Hepatocyte (in vitro differentiated cells): Measurements from ENCODE around the gene MCCD1. TPM values are rescaled to one million over a fixed set of nuclear protein-coding genes. Genes with fewer than 3 reads are reported as not detected.

Experiments
- DNase-seq: peaks from one replicate; pipeline ENCODE4 v3.0.0-alpha.2; 2016; ENCODE audit warnings: low spot score
- H2AFZ ChIP-seq: fragments of 200-600 bp; sonication (generic); 2 replicates; pipeline ENCODE4 v1.6.0; 2016; ENCODE audit warnings: antibody characterized with exemption, mild to moderate bottlenecking
- H3K27ac ChIP-seq: fragments of 200-600 bp; sonication (generic); 2 replicates; pipeline ENCODE4 v1.5.1; 2016; ENCODE audit warnings: mild to moderate bottlenecking
- H3K27me3 ChIP-seq: fragments of 200-600 bp; sonication (generic); 2 replicates; pipeline ENCODE4 v1.6.1; 2016
- H3K36me3 ChIP-seq: fragments of 200-600 bp; sonication (generic); replicated peaks from 2 replicates; pipeline ENCODE4 v1.5.1; 2016; ENCODE audit warnings: low read depth; ENCODE audit not compliant: insufficient read depth
- H3K4me1 ChIP-seq: fragments of 200-600 bp; sonication (generic); 2 replicates; pipeline ENCODE4 v1.5.1; 2016; ENCODE audit warnings: mild to moderate bottlenecking, moderate library complexity; ENCODE audit not compliant: insufficient read depth
- H3K4me2 ChIP-seq: fragments of 200-600 bp; sonication (generic); 2 replicates; pipeline ENCODE4 v1.6.0; 2016
- H3K4me3 ChIP-seq: fragments of 200-600 bp; sonication (generic); 2 replicates; pipeline ENCODE4 v1.5.1; 2016; ENCODE audit warnings: mild to moderate bottlenecking
- H3K79me2 ChIP-seq: fragments of 200-600 bp; sonication (generic); 2 replicates; pipeline ENCODE4 v1.6.0; 2017; ENCODE audit warnings: mild to moderate bottlenecking
- H3K9me2 ChIP-seq: fragments of 200-600 bp; sonication (generic); replicated peaks from 2 replicates; pipeline ENCODE4 v1.6.0; 2017; ENCODE audit warnings: mild to moderate bottlenecking; ENCODE audit not compliant: insufficient read depth
- H3K9me3 ChIP-seq: fragments of 200-600 bp; sonication (generic); 2 replicates; pipeline ENCODE4 v1.5.1; 2016; ENCODE audit warnings: low read depth, mild to moderate bottlenecking
- H4K20me1 ChIP-seq: fragments of 200-600 bp; sonication (generic); 2 replicates; pipeline ENCODE4 v1.6.0; 2016; ENCODE audit warnings: mild to moderate bottlenecking; ENCODE audit not compliant: insufficient read depth, poor library complexity, severe bottlenecking
- EZH2 ChIP-seq: fragments of 200-600 bp; sonication (generic); IDR thresholded peaks from 2 replicates; pipeline ENCODE4 v1.6.1; 2016; ENCODE audit warnings: antibody characterized with exemption, mild to moderate bottlenecking, borderline replicate concordance
- EZH2phosphoT487 ChIP-seq: fragments of 200-600 bp; sonication (generic); IDR thresholded peaks from one replicate; pipeline ENCODE4 v1.6.1; 2018; ENCODE audit warnings: antibody characterized with exemption, mild to moderate bottlenecking, low read depth, moderate library complexity; ENCODE audit not compliant: unreplicated experiment, severe bottlenecking
- WGBS: methylation state at CpG from one replicate; pipeline ENCODE4 v1.1.6; 2016; ENCODE audit warnings: low lambda C conversion rate; ENCODE audit errors: missing lambda C conversion rate; 5-methylcytosine and 5-hydroxymethylcytosine counted together
- polyA plus RNA-seq: library from polyadenylated mRNA; unstranded; fragments of >200 nt; fragmentation: Nextera tagmentation; extraction: Ambion mirVana; gene quantifications from 2 replicates; pipeline ENCODE4 v1.2.1, GENCODE V29; 2016
- total RNA-seq: library from RNA; depleted of rRNA; stranded (reverse); fragments of >200 nt; gene quantifications from 2 replicates; pipeline ENCODE4 v1.2.3, GENCODE V29; 2014
- TF ChIP-seq, protein P1 (sequence below): fragments of 200-600 bp; sonication (generic); IDR thresholded peaks from 2 replicates; pipeline ENCODE4 v1.5.1; 2016; ENCODE audit warnings: antibody characterized with exemption, mild to moderate bottlenecking; ENCODE audit not compliant: poor library complexity

MCCD1 gene
- total and polyA plus RNA-seq, 2 experiments from 2014 or later: 0.47 to 2.0 TPM

DNA sequence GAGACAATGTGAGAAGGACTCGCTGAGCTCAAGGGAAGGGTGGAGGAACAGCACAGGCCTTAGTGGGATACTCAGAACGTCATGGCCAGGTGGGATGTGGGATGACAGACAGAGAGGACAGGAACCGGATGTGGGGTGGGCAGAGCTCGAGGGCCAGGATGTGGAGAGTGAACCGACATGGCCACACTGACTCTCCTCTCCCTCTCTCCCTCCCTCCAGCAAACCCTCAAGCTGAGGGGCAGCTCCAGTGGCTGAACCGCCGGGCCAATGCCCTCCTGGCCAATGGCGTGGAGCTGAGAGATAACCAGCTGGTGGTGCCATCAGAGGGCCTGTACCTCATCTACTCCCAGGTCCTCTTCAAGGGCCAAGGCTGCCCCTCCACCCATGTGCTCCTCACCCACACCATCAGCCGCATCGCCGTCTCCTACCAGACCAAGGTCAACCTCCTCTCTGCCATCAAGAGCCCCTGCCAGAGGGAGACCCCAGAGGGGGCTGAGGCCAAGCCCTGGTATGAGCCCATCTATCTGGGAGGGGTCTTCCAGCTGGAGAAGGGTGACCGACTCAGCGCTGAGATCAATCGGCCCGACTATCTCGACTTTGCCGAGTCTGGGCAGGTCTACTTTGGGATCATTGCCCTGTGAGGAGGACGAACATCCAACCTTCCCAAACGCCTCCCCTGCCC is 48.3 kb downstream of the MCCD1 start:
- no peaks in the 10 kb centered on the region for H3K36me3 ChIP-seq
- no peaks in the 10 kb centered on the region for H3K9me3 ChIP-seq
- no peak for DNase-seq
- H3K27ac ChIP-seq: no peak overlapping the region
- H3K4me1 ChIP-seq: peaks cover 2% of the 10 kb centered on the region
- H3K79me2 ChIP-seq: no peaks in the 10 kb centered on the region
- 89% methylated on average over 19 of the region's 19 CpGs for WGBS
- no peak overlapping the region for H3K4me3 ChIP-seq
- H4K20me1 ChIP-seq: no peaks in the 10 kb centered on the region
- H3K27me3 ChIP-seq: no peaks in the 10 kb centered on the region
- no peak overlapping the region for H3K4me2 ChIP-seq
- TF ChIP-seq EZH2 (no peak), EZH2phosphoT487 (no peak)
- TF ChIP-seq, protein P1, sequence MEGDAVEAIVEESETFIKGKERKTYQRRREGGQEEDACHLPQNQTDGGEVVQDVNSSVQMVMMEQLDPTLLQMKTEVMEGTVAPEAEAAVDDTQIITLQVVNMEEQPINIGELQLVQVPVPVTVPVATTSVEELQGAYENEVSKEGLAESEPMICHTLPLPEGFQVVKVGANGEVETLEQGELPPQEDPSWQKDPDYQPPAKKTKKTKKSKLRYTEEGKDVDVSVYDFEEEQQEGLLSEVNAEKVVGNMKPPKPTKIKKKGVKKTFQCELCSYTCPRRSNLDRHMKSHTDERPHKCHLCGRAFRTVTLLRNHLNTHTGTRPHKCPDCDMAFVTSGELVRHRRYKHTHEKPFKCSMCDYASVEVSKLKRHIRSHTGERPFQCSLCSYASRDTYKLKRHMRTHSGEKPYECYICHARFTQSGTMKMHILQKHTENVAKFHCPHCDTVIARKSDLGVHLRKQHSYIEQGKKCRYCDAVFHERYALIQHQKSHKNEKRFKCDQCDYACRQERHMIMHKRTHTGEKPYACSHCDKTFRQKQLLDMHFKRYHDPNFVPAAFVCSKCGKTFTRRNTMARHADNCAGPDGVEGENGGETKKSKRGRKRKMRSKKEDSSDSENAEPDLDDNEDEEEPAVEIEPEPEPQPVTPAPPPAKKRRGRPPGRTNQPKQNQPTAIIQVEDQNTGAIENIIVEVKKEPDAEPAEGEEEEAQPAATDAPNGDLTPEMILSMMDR: no peak
- H2AFZ ChIP-seq: no peak overlapping the region
- no peaks in the 10 kb centered on the region for H3K9me2 ChIP-seq

DNA sequence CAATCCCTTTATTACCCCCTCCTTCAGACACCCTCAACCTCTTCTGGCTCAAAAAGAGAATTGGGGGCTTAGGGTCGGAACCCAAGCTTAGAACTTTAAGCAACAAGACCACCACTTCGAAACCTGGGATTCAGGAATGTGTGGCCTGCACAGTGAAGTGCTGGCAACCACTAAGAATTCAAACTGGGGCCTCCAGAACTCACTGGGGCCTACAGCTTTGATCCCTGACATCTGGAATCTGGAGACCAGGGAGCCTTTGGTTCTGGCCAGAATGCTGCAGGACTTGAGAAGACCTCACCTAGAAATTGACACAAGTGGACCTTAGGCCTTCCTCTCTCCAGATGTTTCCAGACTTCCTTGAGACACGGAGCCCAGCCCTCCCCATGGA is 48.8 kb downstream of the MCCD1 start:
- WGBS: 89% methylated on average over 3 of the region's 3 CpGs
- no peak overlapping the region for H3K4me2 ChIP-seq
- no peaks in the 10 kb centered on the region for H3K27me3 ChIP-seq
- H3K4me1 ChIP-seq: peaks cover 2% of the 10 kb centered on the region
- no peaks in the 10 kb centered on the region for H4K20me1 ChIP-seq
- no peak for DNase-seq
- no peak overlapping the region for H3K4me3 ChIP-seq
- H3K9me3 ChIP-seq: no peaks in the 10 kb centered on the region
- no peak overlapping the region for H2AFZ ChIP-seq
- no peaks in the 10 kb centered on the region for H3K36me3 ChIP-seq
- H3K9me2 ChIP-seq: no peaks in the 10 kb centered on the region
- H3K27ac ChIP-seq: no peak overlapping the region
- H3K79me2 ChIP-seq: no peaks in the 10 kb centered on the region
- TF ChIP-seq EZH2phosphoT487 (no peak), EZH2 (no peak)
- TF ChIP-seq, protein P1: no peak

DNA sequence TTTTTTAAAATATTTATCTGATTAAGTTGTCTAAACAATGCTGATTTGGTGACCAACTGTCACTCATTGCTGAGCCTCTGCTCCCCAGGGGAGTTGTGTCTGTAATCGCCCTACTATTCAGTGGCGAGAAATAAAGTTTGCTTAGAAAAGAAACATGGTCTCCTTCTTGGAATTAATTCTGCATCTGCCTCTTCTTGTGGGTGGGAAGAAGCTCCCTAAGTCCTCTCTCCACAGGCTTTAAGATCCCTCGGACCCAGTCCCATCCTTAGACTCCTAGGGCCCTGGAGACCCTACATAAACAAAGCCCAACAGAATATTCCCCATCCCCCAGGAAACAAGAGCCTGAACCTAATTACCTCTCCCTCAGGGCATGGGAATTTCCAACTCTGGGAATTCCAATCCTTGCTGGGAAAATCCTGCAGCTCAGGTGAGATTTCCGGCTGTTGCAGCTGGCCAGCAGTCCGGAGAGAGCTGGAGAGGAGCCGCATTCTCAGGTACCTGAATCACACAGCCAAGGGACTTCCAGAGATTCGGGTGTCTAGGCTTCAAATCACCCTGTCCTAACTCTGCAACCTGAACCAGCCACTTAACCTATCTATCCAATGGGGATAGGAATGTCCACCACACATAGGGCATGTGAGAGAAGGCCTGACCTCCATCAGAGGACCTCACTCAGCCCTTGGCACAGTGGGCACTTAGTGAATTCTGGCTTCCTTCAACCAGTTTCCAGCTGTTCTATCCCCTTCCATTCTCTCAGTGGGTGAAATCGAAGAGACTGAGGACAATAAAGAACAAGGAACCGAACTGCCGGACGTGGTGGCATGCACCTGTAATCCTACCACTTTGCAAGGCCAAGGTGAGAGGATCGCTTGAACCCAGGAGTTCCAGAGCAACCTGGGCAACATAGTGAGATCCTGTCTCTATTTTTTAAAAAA is 49.7 kb downstream of the MCCD1 start:
- H3K79me2 ChIP-seq: no peaks in the 10 kb centered on the region
- H2AFZ ChIP-seq: no peak overlapping the region
- H4K20me1 ChIP-seq: no peaks in the 10 kb centered on the region
- no peaks in the 10 kb centered on the region for H3K36me3 ChIP-seq
- no peak overlapping the region for H3K4me3 ChIP-seq
- no peaks in the 10 kb centered on the region for H3K9me2 ChIP-seq
- peaks cover 2% of the 10 kb centered on the region for H3K4me1 ChIP-seq
- H3K9me3 ChIP-seq: no peaks in the 10 kb centered on the region
- H3K27ac ChIP-seq: no peak overlapping the region
- no peaks in the 10 kb centered on the region for H3K27me3 ChIP-seq
- no peak for TF ChIP-seq EZH2phosphoT487
- no peak for TF ChIP-seq EZH2
- TF ChIP-seq, protein P1: no peak
- WGBS: 72% methylated on average over 12 of the region's 12 CpGs
- H3K4me2 ChIP-seq: no peak overlapping the region
- no peak for DNase-seq
